C4-2B (cell line): ENCODE results near the gene PCSK1N.

Source experiments
- CTCF ChIP-seq: fragments of 450-650 bp; conservative IDR thresholded peaks from 2 replicates; pipeline ENCODE4 v1.5.1; 2017; ENCODE audit warnings: mild to moderate bottlenecking
- ZFX ChIP-seq: fragments of 450-650 bp; IDR thresholded peaks from 2 replicates; pipeline ENCODE4 v1.6.1; 2017

- no peak for TF ChIP-seq CTCF
- no peak for TF ChIP-seq ZFX
These were observed 4.1 kb downstream of the PCSK1N start for GRCh38 chrX:48831136-48831908.
